Measurements from ENCODE around the gene TMPRSS11D. TPM values are rescaled to one million over a fixed set of nuclear protein-coding genes. Genes with fewer than 3 reads are reported as not detected.
A peak's percentile ranks its signal among the peaks of the same experiment; 100 is the strongest.

The TMPRSS11D gene
- total and polyA plus RNA-seq, 2 of the 4 experiments (the other 2 are of a cell fraction): not detected

GRCh38 chr4:67790721-67791120 lies 93.1 kb downstream of the TMPRSS11D start:
- H3K4me1 ChIP-seq (ENCODE audit: control insufficient read depth, insufficient read depth, low read length): no peaks in the 10 kb centered on the region
- no peak overlapping the region for H2BK5ac ChIP-seq (ENCODE audit: low read depth, low read length, poor library complexity, severe bottlenecking)
- no peak for DNase-seq
- H4K20me1 ChIP-seq (ENCODE audit: insufficient read depth, low read length): no peaks in the 10 kb centered on the region
- no peak overlapping the region for H2AK9ac ChIP-seq (replicated peaks; ENCODE audit: low read depth, low read length, poor library complexity)
- no peak overlapping the region for H3K56ac ChIP-seq (ENCODE audit: extremely low read depth, insufficient read depth, low read length)
- H3K4me3 ChIP-seq (ENCODE audit: insufficient read depth, low read depth, low read length): no peak overlapping the region
- ChIA-PET POLR2A (ENCODE audit: unreplicated experiment) (no interaction called here), CTCF (no interaction called here)
- intact Hi-C loops (cut with micrococcal nuclease) (no loop called here), in situ Hi-C loops (cut with MboI; ENCODE audit: low sequenced_read_pairs) (no loop called here), dilution Hi-C loops (cut with HindIII; ENCODE audit: low sequenced_read_pairs, unreplicated experiment) (no loop called here)
- H3K14ac ChIP-seq (replicated peaks; ENCODE audit: low read depth, low read length): no peak overlapping the region
- no peak overlapping the region for H3K27ac ChIP-seq (ENCODE audit: insufficient read depth, low read length)
- no peak overlapping the region for H2AK5ac ChIP-seq (ENCODE audit: low read depth, low read length)
- BruUV-seq (replicated peaks): no TSS peak
- ATAC-seq (ENCODE audit: low read depth): no peak
- no peak overlapping the region for H2AFZ ChIP-seq (replicated peaks; ENCODE audit: low read length, poor library complexity)
- H2BK120ac ChIP-seq (ENCODE audit: low read depth, low read length): no peak overlapping the region
- no peak overlapping the region for H4K5ac ChIP-seq (ENCODE audit: low read depth, low read length)
- no peak overlapping the region for H3K4ac ChIP-seq (ENCODE audit: low read depth, low read length)
- H4K91ac ChIP-seq (ENCODE audit: insufficient read depth, low read depth, low read length): no peak overlapping the region
- no peak overlapping the region for H2BK15ac ChIP-seq (ENCODE audit: low read depth, low read length)
- no peak overlapping the region for H3K4me2 ChIP-seq (ENCODE audit: low read depth, low read length)
- H2BK20ac ChIP-seq (ENCODE audit: low read depth, low read length): no peak overlapping the region
- H3K9ac ChIP-seq (ENCODE audit: low read depth, low read length): no peak overlapping the region
- no peak overlapping the region for H3K18ac ChIP-seq (ENCODE audit: low read depth, low read length)
- no peak overlapping the region for H4K8ac ChIP-seq (ENCODE audit: low read depth in 2 of 2, low read length in 2 of 2)
- no peaks in the 10 kb centered on the region for H3K27me3 ChIP-seq (ENCODE audit: control insufficient read depth, insufficient read depth, low read length)
- H3K9me1 ChIP-seq (ENCODE audit: insufficient read depth, low read length): no peaks in the 10 kb centered on the region
- H3K23ac ChIP-seq (ENCODE audit: low read depth, low read length): no peak overlapping the region
- H3K9me3 ChIP-seq (ENCODE audit: control insufficient read depth, insufficient read depth, low read length): no peaks in the 10 kb centered on the region
- H3K79me1 ChIP-seq (ENCODE audit: low read depth in 1 of 2, low read length in 2 of 2): no peaks in the 10 kb centered on the region
- H3K36me3 ChIP-seq (ENCODE audit: control insufficient read depth, insufficient read depth, low read length): no peaks in the 10 kb centered on the region
- TF ChIP-seq RAD21 (IDR thresholded peaks at IDR 0.05; ENCODE audit: low read length): no peak
- 0 out of 2 replicates have a peak, but pooled peaks have one; percentile 6 for TF ChIP-seq MAFK (IDR thresholded peaks at IDR 0.05; ENCODE audit: low read depth, low read length)
